Measurements from ENCODE around the gene S100A16.
A peak's percentile ranks its signal among the peaks of the same experiment; 100 is the strongest.
"Not testable (repeated sequence)": the region's sequence is repeated elsewhere in the genome, so short reads cannot be mapped to it uniquely, and the experiment has no call there.

Gene S100A16

DNA sequence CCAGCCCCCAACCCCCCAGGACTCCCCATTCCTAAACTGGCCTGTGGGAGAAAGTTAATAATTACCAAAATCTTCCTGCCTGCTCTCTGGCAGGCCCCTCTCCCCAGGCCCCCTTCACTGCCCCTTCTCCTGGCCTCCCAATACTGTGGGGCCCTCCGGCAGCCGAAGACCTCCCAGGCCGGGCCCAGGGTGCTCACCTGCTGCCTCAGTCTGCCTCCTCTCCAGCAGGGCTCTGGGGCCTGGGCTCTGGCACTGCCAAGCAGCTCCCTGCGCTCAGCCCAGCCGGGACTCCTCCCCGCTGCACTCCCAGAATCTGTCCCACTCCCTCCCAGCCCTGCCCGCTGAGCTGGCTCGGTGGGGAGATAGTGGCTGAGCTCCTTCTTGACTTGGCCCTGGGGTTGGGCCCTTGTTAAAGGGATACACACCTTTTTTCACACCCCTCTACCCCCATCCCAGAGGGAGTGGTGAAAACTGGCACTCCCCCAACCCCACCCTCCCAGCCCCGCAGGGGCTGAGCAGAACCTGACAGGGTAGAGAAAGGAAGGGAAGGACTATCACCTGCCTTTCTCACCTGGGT lies at the start of gene S100A16:
S100A16 (minus strand) TSS at position 383 of the 577 bp plus-strand sequence. CDS start 4,986 bp downstream, outside the sequence.
- no peak for DNase-seq (ENCODE audit: low read depth, low spot score)

GRCh38 chr1:153662269-153662668 lies 49.3 kb upstream of the S100A16 start:
- DNase-seq (ENCODE audit: low read depth, low spot score), result no peak

DNA sequence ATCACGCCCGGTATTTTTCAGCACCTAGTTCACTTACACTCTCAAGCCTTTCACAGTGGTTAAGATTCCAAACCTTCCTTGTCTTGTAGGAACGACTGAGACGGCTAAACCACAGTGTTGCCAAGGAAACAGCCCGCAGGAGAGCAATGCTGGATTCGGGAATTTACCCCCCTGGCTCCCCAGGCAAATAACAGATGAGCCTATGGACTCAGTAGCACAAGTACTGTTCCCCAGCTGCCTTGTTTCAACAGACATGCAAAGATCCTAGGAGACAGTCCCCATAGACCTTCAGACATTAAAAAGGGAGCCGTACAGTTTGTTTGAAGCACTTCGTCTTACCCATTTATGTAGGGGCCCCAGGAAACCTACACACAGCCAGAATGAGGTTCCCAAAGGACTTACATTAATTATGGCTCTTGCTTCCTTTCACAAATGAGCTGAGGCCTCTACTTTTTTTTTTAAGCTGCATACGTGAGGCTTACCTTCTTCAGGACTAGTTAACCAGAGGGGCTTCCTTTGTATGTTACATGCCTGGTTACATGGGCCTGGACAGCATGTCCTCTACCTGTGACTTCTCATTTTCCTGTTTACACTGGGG lies 48.3 kb upstream of the S100A16 start:
- DNase-seq (ENCODE audit: low read depth, low spot score), result no peak

- no peak for DNase-seq (ENCODE audit: low read depth, low spot score)
These were observed 46.7 kb upstream of the S100A16 start for GRCh38 chr1:153659656-153660055.

DNA sequence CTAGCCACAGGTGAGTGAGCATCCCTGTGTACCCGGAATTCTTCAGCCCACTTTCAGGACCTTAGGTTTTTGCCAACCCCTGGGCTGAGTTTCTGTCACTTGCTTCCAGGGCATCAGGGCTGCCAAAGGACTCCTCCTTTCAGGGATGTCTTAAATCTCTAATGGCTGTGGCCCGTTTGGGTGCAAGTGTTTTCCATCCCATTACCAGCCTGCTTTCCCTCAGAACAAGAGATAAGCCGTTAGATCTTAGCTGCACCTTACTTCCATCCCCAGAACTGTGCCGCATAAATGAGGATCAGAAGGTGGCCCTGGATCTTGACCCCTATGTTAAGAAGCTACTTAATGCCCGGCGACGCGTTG lies 46.2 kb upstream of the S100A16 start:
- no peak for DNase-seq (ENCODE audit: low read depth, low spot score)

GRCh38 chr1:153658400-153659174 lies 45.6 kb upstream of the S100A16 start, which contains the start of gene SNAPIN:
Gene SNAPIN (plus strand): TSS chr1:153658703. CDS start chr1:153658744, 41 bp downstream.
- peak; percentile 44 for DNase-seq (ENCODE audit: low read depth, low spot score)

GRCh38 chr1:153655333-153655732 lies 42.4 kb upstream of the S100A16 start:
- DNase-seq (ENCODE audit: low read depth, low spot score), result no peak

DNA sequence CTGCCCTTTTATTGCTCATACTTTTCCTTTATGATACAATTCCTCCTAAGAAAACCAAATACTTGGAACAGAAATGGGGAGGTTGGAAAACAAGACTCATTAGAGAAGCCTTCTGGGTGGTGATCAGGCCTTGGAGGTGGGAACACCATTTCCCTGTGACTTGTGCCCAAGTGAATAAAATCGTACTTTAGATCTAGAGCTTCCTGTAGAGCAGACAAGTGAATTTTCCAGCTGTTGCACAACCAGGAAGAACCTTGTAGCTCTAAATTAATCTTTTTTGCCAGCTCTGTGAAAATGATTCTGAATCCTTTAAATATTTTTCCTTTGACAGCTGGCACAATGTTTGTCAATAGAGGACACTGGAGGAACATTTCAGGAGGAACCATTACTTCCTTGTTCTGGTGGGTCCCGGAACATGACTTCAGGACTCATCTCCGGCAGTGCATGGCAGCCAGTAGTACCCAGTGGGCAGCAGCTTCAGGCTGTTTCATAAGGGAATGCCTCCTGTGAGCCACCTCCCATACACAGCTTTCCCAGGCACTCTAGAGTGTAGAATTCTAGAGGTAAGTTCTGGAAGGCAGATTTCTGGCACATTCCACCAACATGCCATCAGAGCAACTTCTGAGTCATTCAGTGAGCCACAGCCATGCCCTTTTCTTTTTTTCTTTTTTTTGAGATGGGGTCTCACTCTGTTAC lies 40.0 kb upstream of the S100A16 start:
- no peak for DNase-seq (ENCODE audit: low read depth, low spot score)

DNA sequence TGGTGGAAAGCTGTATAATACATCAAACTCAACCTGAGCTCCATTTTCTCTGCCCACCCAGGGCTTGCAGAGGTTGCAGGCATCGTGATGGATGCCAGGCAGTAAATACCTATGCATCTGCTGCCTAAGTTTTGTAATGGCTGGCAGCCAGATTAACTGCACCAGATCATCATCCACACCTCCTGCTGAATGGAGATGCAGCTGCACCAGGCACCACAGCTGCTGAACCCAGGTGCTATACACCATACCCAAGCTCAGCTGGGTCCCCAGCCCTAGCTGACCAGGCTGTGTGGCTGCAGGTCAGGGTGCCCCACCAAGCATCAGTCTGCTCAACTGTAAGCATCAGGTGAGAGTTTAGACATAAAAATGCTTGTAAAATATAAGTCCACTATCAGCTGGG lies 38.8 kb upstream of the S100A16 start:
- DNase-seq (ENCODE audit: low read depth, low spot score), result no peak

- DNase-seq (ENCODE audit: low read depth, low spot score), result no peak
These were observed 36.9 kb upstream of the S100A16 start for GRCh38 chr1:153649863-153650235.

DNA sequence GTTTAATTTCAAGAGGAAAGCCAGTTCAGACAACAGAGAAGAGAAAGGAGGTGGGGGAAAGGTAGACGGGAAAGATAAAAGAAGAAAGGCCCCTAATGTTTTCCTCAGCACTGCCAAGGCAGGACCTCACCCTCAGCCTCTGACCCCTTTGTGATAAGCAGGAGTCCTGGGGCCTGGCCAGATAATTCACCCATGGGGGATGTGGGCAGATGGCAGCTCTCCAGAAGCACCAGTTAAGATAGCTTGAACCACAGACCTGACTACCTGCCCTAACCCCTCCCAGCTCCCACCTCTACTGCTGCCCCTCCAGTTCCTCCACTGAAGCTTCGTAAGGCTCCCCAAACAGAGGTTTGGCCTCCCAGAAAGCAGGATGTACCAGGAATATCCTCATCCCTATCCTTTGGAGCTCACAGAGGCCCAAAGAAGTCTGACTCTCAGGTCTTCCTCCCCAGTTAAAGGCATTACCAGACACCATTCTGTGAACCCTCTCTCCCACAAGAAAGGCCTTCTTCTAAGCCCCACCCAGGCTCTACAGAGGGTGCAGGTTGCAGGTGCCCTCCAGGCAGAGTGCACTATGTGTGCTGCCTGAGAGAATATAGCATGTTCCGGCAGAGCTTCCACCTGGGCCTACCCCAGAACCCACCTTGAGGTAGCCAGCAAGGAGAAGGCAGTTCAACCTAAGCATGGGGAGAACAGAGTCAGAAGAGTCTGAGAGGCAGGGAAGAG lies 36.4 kb upstream of the S100A16 start:
- DNase-seq (ENCODE audit: low read depth, low spot score), result no peak

- DNase-seq (ENCODE audit: low read depth, low spot score), result no peak
These were observed 35.2 kb upstream of the S100A16 start for GRCh38 chr1:153648000-153648643.

- no peak for DNase-seq (ENCODE audit: low read depth, low spot score)
These were observed 34.4 kb upstream of the S100A16 start for GRCh38 chr1:153647346-153647714.

DNA sequence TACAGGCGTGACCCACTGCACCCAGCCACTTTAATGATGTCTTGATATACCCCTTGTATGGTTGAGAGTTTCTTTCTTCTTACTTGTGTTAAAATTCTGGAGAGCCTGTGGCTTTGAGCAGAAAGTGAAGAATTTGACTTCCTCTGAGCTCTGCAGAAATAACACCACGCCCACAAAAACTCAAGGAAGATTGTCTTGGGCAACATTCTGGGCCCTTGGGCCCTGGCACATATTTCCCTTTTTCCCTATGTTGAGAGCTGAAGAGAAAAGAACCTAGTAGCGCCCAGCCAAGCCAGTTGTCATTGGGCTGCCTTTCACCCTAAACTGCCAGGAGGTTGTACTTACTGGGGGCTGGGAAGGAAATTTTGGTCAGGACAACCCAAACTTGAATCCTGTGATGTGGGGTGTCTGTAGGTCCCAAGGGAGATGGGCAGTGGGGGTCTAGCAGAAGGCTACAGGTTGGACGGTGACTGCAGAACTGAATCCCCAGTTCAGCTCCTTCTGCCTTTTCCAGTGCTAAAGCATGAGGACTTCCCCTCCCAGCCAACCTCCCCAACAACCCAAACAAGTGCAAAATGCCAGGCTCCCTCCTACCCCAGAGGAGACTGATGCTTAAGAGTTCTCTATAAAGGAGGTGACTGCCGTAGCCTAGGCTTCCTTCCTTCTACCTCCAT lies 33.9 kb upstream of the S100A16 start:
- no peak for DNase-seq (ENCODE audit: low read depth, low spot score)

- DNase-seq (ENCODE audit: low read depth, low spot score), result no peak
These were observed 30.9 kb upstream of the S100A16 start for GRCh38 chr1:153643816-153644215.

DNA sequence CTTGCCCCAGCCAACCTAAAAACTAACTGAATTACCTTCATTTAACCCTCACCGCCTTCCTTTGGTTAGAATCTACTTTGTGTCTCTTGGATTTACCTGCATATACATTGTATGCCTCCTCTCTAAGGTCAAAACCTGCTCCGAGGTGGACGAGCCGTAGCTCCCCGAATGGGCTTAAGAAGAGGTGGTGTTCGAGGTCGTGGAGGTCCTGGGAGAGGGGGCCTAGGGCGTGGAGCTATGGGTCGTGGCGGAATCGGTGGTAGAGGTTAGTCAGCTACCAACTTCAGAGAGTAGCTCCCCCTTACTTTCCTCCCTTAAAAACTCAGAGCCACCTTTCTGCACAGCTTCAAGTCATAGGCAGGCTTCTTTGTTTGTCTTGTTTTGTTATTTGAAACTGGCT lies 30.2 kb upstream of the S100A16 start:
- no peak for DNase-seq (ENCODE audit: low read depth, low spot score)

GRCh38 chr1:153642161-153642560 lies 29.2 kb upstream of the S100A16 start:
- DNase-seq (ENCODE audit: low read depth, low spot score), result no peak

GRCh38 chr1:153640861-153641260 lies 27.9 kb upstream of the S100A16 start:
- no peak for DNase-seq (ENCODE audit: low read depth, low spot score)

- DNase-seq (ENCODE audit: low read depth, low spot score), result not testable (repeated sequence)
These were observed 27.3 kb upstream of the S100A16 start for GRCh38 chr1:153640213-153640612.

- DNase-seq (ENCODE audit: low read depth, low spot score), result no peak
These were observed 26.3 kb upstream of the S100A16 start for GRCh38 chr1:153639280-153639679.

DNA sequence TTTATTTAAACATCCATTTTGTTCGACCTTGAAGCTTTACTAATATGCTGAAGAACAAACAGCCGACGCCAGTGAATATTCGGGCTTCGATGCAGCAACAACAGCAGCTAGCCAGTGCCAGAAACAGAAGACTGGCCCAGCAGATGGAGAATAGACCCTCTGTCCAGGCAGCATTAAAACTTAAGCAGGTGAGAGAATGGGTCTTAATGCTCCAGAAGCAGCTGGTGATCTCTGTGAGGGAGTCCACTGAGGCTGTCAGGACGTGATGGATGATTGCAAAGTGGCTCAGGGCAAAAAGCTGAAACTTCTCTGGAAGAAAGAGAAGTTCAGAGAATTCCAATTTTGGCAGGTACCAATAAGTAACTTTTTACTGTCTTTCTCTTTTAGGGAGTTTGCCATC lies 25.3 kb upstream of the S100A16 start:
- DNase-seq (ENCODE audit: low read depth, low spot score), result no peak
